C4-2B (cell line): ENCODE data around the gene CHST9.
"Not testable (repeated sequence)": the region's sequence is repeated elsewhere in the genome, so short reads cannot be mapped to it uniquely, and the experiment has no call there.

Source experiments
- H3K27ac ChIP-seq: fragments of 450-650 bp; 2 replicates; pipeline ENCODE4 v1.5.1; 2017
- ZFX ChIP-seq: fragments of 450-650 bp; IDR thresholded peaks from 2 replicates; pipeline ENCODE4 v1.6.1; 2017
- TF ChIP-seq, protein P1 (sequence below): fragments of 450-650 bp; conservative IDR thresholded peaks from 2 replicates; pipeline ENCODE4 v1.5.1; 2017; ENCODE audit warnings: mild to moderate bottlenecking

The CHST9 gene

DNA sequence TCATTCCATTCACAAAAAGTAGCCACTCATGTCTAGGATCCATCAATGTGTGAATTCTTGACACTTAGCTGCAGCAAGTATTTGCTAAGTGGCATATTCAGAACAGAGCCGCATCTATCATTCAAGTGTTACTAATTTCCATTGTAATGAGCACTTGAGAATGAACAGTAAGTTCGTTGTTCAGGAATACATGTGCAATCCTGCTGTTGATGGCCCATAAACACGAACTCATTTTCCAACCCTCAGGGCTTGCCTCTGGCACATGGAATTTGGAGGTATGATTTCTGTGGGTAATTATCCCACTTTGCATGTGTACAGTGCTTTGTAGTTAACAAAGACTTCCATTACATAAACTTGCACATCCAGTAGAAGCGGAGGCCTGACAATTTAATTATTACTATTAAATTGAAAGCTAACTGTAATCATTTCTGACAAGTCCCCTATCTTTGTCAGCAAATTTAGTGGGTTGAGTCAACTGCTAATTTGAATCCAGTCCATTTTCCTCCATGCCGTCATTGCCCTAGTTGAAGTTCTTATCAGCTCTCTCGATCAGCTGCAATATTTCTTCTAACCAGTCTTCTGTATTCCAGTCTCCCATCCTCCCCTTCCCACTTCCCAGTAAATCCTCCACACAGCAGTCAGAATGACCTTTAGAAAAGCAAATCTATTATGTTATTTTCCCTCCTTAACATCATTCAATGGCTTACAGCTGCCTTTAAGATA is 203.6 kb downstream of the CHST9 start:
- TF ChIP-seq ZFX, result no peak
- TF ChIP-seq, protein P1, sequence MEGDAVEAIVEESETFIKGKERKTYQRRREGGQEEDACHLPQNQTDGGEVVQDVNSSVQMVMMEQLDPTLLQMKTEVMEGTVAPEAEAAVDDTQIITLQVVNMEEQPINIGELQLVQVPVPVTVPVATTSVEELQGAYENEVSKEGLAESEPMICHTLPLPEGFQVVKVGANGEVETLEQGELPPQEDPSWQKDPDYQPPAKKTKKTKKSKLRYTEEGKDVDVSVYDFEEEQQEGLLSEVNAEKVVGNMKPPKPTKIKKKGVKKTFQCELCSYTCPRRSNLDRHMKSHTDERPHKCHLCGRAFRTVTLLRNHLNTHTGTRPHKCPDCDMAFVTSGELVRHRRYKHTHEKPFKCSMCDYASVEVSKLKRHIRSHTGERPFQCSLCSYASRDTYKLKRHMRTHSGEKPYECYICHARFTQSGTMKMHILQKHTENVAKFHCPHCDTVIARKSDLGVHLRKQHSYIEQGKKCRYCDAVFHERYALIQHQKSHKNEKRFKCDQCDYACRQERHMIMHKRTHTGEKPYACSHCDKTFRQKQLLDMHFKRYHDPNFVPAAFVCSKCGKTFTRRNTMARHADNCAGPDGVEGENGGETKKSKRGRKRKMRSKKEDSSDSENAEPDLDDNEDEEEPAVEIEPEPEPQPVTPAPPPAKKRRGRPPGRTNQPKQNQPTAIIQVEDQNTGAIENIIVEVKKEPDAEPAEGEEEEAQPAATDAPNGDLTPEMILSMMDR, result no peak
- no peak overlapping the region for H3K27ac ChIP-seq

DNA sequence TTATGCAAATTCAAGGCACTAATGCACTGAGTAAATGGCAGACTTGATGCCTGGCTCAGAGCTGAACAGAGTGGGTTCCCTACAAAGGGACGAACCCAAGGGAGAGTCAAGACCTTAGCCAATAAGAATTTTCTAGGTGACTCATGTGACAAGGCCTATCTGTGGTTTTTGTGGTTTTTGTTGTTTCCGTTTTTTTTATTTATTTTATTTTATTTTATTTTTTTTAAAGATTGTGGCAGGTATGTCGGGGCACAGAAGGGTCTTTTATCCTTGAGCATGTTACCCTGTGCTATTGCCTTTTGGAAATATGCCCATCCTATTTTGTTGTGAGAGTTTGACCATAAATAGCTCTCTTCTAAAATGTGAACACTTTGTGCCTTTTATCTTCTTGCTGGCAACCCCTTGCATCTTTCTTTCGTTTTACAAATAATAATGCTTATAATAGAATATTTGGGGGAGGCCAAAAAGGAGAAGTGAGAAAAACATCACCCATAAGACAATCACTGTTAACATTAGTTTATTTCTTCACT is 206.2 kb downstream of the CHST9 start:
- H3K27ac ChIP-seq, result no peak overlapping the region
- TF ChIP-seq, protein P1, result no peak
- TF ChIP-seq ZFX, result no peak

DNA sequence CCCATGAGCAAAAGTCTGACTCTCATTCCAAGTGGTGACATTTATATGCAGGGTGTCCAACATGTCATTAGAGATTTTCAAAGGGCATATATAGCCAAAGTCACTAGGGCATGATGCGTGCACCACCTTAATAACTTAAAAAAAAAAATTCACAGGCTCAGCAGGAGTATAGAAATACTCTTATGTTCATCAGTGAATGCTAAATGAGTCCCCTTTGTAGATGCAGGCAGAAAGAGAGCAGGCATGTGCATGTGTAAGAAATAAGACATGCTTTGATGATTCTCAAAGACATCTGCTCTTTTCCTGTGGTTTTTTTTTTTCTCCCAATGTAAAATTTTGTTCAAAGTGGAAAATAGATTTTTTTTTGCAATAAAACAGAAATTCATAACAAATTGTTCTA is 207.3 kb downstream of the CHST9 start:
- TF ChIP-seq, protein P1, result no peak
- no peak for TF ChIP-seq ZFX

DNA sequence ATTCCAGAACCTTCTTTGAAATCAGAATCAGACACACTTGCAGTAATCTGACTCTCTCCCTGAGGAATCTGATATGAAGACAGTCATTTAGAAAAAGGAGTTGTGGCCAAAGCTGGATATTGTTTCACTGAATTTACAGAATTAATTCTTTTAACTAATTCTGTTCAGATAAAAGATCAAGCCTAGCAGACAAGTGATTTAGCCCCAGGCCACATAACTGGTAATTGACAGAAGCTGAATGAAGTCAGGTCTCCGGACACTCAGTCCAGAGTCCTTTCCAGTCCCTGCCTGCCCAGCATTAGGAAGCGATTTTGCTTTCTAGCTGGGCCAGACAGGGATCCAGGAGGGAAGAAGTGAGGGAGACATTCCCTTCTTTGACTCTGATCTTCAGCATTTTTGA is 208.9 kb downstream of the CHST9 start:
- TF ChIP-seq ZFX, result no peak
- TF ChIP-seq, protein P1, result no peak

More for the DNA sequence above, 207.3 kb downstream of the CHST9 start:
- no peak overlapping the region for H3K27ac ChIP-seq

DNA sequence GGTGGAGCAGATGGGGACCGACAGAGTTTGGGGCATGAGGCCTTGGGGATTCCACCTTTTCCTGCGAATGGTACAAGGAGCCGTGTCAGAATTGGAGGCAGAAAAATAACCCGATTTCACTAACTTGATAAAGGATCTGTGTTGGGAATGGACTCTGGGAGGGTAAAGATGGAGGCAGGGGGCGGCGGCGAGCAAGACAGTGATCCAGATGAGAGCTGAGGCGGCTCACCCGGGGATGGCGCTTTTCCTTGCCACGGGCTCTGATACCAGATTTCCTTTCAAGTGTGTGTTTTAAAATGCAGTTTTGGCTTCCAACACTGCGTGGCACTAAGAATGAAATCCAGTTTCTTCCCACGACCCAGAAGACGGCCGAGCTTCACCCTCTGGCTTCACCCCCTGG is 212.6 kb downstream of the CHST9 start:
- not testable (repeated sequence) for H3K27ac ChIP-seq

More for the DNA sequence above, 208.9 kb downstream of the CHST9 start:
- no peak overlapping the region for H3K27ac ChIP-seq

DNA sequence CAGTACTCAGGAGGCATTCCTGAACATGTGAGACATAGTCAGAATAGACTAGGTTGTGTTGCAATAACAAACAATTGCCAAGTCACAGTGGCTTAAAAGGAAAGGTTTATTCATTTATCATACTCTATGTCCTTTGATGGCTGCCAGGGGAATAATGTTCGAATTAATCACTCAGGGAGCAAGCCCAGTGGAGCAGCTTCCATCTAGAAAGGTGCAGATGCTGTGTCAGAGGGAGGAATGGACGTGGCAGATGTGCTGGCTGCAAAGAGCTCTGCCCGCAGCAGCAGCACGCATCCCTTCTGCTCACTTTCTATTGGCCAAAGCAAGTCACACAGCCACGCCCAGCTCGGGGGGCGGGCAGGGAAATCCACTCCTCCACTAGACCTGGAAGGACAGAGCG is 213.7 kb downstream of the CHST9 start:
- no peak overlapping the region for H3K27ac ChIP-seq
- TF ChIP-seq, protein P1, result no peak
- no peak for TF ChIP-seq ZFX

DNA sequence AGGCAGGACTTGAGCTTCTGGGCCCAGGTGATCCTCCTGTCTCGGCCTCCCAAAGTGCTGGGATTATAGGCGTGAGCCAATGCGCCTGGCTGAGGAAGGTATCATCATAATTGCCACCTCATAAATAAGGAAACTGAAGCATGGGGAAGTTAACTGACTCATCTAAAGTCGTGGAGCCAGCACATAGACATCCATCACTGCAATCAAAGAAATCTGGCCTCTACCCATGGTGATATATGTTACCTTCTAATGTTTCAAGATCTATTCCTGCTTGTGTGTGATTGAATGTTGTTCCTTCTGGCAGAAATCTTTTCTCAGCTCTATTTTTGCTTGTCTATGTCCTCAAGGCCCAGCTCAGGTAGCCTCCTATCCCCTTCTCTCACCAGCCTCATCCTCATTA is 214.5 kb downstream of the CHST9 start:
- no peak for TF ChIP-seq ZFX
- H3K27ac ChIP-seq, result no peak overlapping the region

DNA sequence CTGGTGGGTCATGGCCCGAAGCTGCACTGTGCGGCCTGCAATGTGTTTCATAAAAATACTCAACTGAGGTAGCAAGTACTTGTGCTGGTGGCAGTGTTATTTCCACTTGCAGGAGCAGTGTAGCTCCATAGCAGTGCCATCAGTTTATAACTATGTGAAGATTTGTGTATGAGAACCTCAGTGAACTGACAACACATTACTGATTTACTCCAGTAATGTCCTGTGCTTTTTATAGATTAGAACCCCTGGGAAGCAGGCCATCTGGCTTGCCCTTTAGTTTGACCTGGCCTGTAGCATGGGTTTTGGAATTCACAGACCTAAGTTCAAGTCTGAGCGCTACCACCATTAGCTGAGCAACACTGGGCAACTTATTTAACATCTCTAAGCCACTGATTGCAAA is 219.9 kb downstream of the CHST9 start:
- H3K27ac ChIP-seq, result no peak overlapping the region
- TF ChIP-seq, protein P1, result no peak
- no peak for TF ChIP-seq ZFX
